MG63 (cell line): Measurements from ENCODE around the gene SYT1. TPM values are rescaled to one million over a fixed set of nuclear protein-coding genes. Genes with fewer than 3 reads are reported as not detected.
A peak's percentile ranks its signal among the peaks of the same experiment; 100 is the strongest.

Experiments used
- DNase-seq: peaks from one replicate; pipeline ENCODE4 v3.0.0-alpha.2; 2020
- H3K27me3 ChIP-seq: fragments of 250-450 bp; sonication (Bioruptor Pico); 2 replicates; pipeline ENCODE4 v1.5.1; 2020; ENCODE audit warnings: mild to moderate bottlenecking, moderate library complexity
- H3K36me3 ChIP-seq: fragments of 250-450 bp; sonication (Bioruptor Pico); 2 replicates; pipeline ENCODE4 v1.5.1; 2020; ENCODE audit warnings: mild to moderate bottlenecking, moderate library complexity
- H3K4me3 ChIP-seq: fragments of 250-450 bp; sonication (Bioruptor Pico); 2 replicates; pipeline ENCODE4 v1.5.1; 2020; ENCODE audit warnings: mild to moderate bottlenecking, moderate library complexity
- H3K9me3 ChIP-seq: fragments of 250-450 bp; sonication (Bioruptor Pico); 2 replicates; pipeline ENCODE4 v1.5.1; 2020; ENCODE audit warnings: mild to moderate bottlenecking, moderate library complexity
- total RNA-seq: library from RNA; depleted of rRNA; stranded (reverse); fragments of >200 nt; shearing (Covaris generic); gene quantifications from 2 replicates; pipeline ENCODE4 v1.2.3, GENCODE V29; 2014; ENCODE audit warnings: low replicate concordance

The SYT1 gene
- total RNA-seq, 1 experiment from 2014 or later, result not detected

- Histone ChIP-seq H3K36me3 (no peaks in the 10 kb centered on the region), H3K4me3 (no peak overlapping the region), H3K9me3 (no peaks in the 10 kb centered on the region), H3K27me3 (no peaks in the 10 kb centered on the region)
- DNase-seq, result no peak
These were observed 515.8 kb downstream of the SYT1 start for GRCh38 chr12:79380402-79380801.

- DNase-seq, result no peak
- H3K9me3 ChIP-seq, result no peaks in the 10 kb centered on the region
These were observed 517.0 kb downstream of the SYT1 start for GRCh38 chr12:79381248-79382208.

GRCh38 chr12:79384551-79384950 lies 520.0 kb downstream of the SYT1 start:
- no peak for DNase-seq

More at GRCh38 chr12:79381248-79382208, 517.0 kb downstream of the SYT1 start:
- H3K27me3 ChIP-seq, result no peaks in the 10 kb centered on the region
- no peaks in the 10 kb centered on the region for H3K36me3 ChIP-seq
- no peak overlapping the region for H3K4me3 ChIP-seq

GRCh38 chr12:79388011-79388410 lies 523.4 kb downstream of the SYT1 start:
- Histone ChIP-seq H3K4me3 (no peak overlapping the region), H3K36me3 (no peaks in the 10 kb centered on the region), H3K27me3 (no peaks in the 10 kb centered on the region), H3K9me3 (no peaks in the 10 kb centered on the region)
- DNase-seq, result no peak

More at GRCh38 chr12:79384551-79384950, 520.0 kb downstream of the SYT1 start:
- Histone ChIP-seq H3K4me3 (no peak overlapping the region), H3K27me3 (no peaks in the 10 kb centered on the region), H3K36me3 (no peaks in the 10 kb centered on the region), H3K9me3 (no peaks in the 10 kb centered on the region)

GRCh38 chr12:79393842-79394241 lies 529.3 kb downstream of the SYT1 start:
- Histone ChIP-seq H3K9me3 (no peaks in the 10 kb centered on the region), H3K27me3 (no peaks in the 10 kb centered on the region), H3K36me3 (no peaks in the 10 kb centered on the region), H3K4me3 (no peak overlapping the region)
- DNase-seq, result no peak

- H3K4me3 ChIP-seq, result no peak overlapping the region
- no peak for DNase-seq
- H3K36me3 ChIP-seq, result no peaks in the 10 kb centered on the region
- no peaks in the 10 kb centered on the region for H3K9me3 ChIP-seq
- H3K27me3 ChIP-seq, result no peaks in the 10 kb centered on the region
These were observed 533.0 kb downstream of the SYT1 start for GRCh38 chr12:79397609-79398008.

GRCh38 chr12:79400481-79400880 lies 535.9 kb downstream of the SYT1 start:
- Histone ChIP-seq H3K4me3 (no peak overlapping the region), H3K36me3 (no peaks in the 10 kb centered on the region), H3K27me3 (no peaks in the 10 kb centered on the region), H3K9me3 (no peaks in the 10 kb centered on the region)
- DNase-seq, result no peak

- Histone ChIP-seq H3K4me3 (no peak overlapping the region), H3K27me3 (no peaks in the 10 kb centered on the region), H3K9me3 (no peaks in the 10 kb centered on the region), H3K36me3 (no peaks in the 10 kb centered on the region)
- DNase-seq, result no peak
These were observed 538.0 kb downstream of the SYT1 start for GRCh38 chr12:79402606-79403005.

GRCh38 chr12:79406993-79407392 lies 542.4 kb downstream of the SYT1 start:
- H3K36me3 ChIP-seq, result no peaks in the 10 kb centered on the region
- H3K27me3 ChIP-seq, result no peaks in the 10 kb centered on the region
- H3K4me3 ChIP-seq, result no peak overlapping the region
- no peak for DNase-seq
- no peaks in the 10 kb centered on the region for H3K9me3 ChIP-seq

GRCh38 chr12:79407671-79408622 lies 543.4 kb downstream of the SYT1 start:
- H3K36me3 ChIP-seq, result no peaks in the 10 kb centered on the region
- H3K4me3 ChIP-seq, result no peak overlapping the region
- H3K9me3 ChIP-seq, result no peaks in the 10 kb centered on the region
- H3K27me3 ChIP-seq, result no peaks in the 10 kb centered on the region
- DNase-seq, result peak; percentile 82

- no peak for DNase-seq
- Histone ChIP-seq H3K9me3 (no peaks in the 10 kb centered on the region), H3K4me3 (no peak overlapping the region), H3K27me3 (no peaks in the 10 kb centered on the region), H3K36me3 (no peaks in the 10 kb centered on the region)
These were observed 544.1 kb downstream of the SYT1 start for GRCh38 chr12:79408689-79409088.

GRCh38 chr12:79409562-79409961 lies 545.0 kb downstream of the SYT1 start:
- no peaks in the 10 kb centered on the region for H3K36me3 ChIP-seq
- no peaks in the 10 kb centered on the region for H3K9me3 ChIP-seq
- no peak overlapping the region for H3K4me3 ChIP-seq
- H3K27me3 ChIP-seq, result no peaks in the 10 kb centered on the region
- DNase-seq, result peak; percentile 55

GRCh38 chr12:79411791-79412190 lies 547.2 kb downstream of the SYT1 start:
- no peaks in the 10 kb centered on the region for H3K27me3 ChIP-seq
- DNase-seq, result no peak
- no peaks in the 10 kb centered on the region for H3K36me3 ChIP-seq
- no peak overlapping the region for H3K4me3 ChIP-seq
- H3K9me3 ChIP-seq, result no peaks in the 10 kb centered on the region

GRCh38 chr12:79413796-79414195 lies 549.2 kb downstream of the SYT1 start:
- Histone ChIP-seq H3K27me3 (no peaks in the 10 kb centered on the region), H3K9me3 (no peaks in the 10 kb centered on the region), H3K4me3 (no peak overlapping the region), H3K36me3 (no peaks in the 10 kb centered on the region)
- no peak for DNase-seq

GRCh38 chr12:79414252-79414651 lies 549.7 kb downstream of the SYT1 start:
- no peak for DNase-seq
- Histone ChIP-seq H3K9me3 (no peaks in the 10 kb centered on the region), H3K27me3 (no peaks in the 10 kb centered on the region), H3K4me3 (no peak overlapping the region), H3K36me3 (no peaks in the 10 kb centered on the region)

- no peak for DNase-seq
- Histone ChIP-seq H3K4me3 (no peak overlapping the region), H3K36me3 (no peaks in the 10 kb centered on the region), H3K9me3 (no peaks in the 10 kb centered on the region), H3K27me3 (no peaks in the 10 kb centered on the region)
These were observed 550.7 kb downstream of the SYT1 start for GRCh38 chr12:79415321-79415720.
